Stomach (tissue), 9 donors: ENCODE measurements around the gene ROBO2. TPM values are rescaled to one million over a fixed set of nuclear protein-coding genes. Genes with fewer than 3 reads are reported as not detected.

Experiments used
- DNase-seq, 2 donors: peaks; one replicate each; pipeline versions ENCODE4 v3.0.0 to v3.0.0-alpha.2; 2013 to 2019
- H3K27ac ChIP-seq, 5 donors: fragments of 200-600 bp in 4 of 5; sonication (generic) in 4 of 5; one replicate each; pipeline ENCODE4 v1.5.1; 2013 to 2019; ENCODE audit warnings: mild to moderate bottlenecking in 1 of 5, moderate library complexity in 1 of 5
- H3K27me3 ChIP-seq, 3 donors: fragments of 200-600 bp; sonication (generic); one replicate each; pipeline ENCODE4 v1.5.1; 2017 to 2019; ENCODE audit warnings: mixed run types in 1 of 3
- H3K36me3 ChIP-seq, 4 donors: fragments of 200-600 bp; sonication (generic); 1 replicate in 3 of 4; 2 replicates in 1 of 4; pipeline ENCODE4 v1.5.1; 2016 to 2019
- H3K4me1 ChIP-seq, 4 donors: fragments of 200-600 bp; sonication (generic); one replicate each; pipeline ENCODE4 v1.5.1; 2016 to 2019
- H3K4me3 ChIP-seq, 4 donors: fragments of 200-600 bp; sonication (generic) in 3 of 4; one replicate each; pipeline ENCODE4 v1.5.1; 2016 to 2019; ENCODE audit warnings: mild to moderate bottlenecking in 1 of 4
- H3K9me3 ChIP-seq, 4 donors: fragments of 200-600 bp; sonication (generic); one replicate each; pipeline ENCODE4 v1.5.1; 2016 to 2019
- CTCF ChIP-seq, 7 experiments: fragments of 450-650 bp in 4 of 7; fragments of 200-600 bp in 3 of 7; sonication (generic) in 3 of 7; IDR thresholded peaks; one replicate each; pipeline ENCODE4 v1.5.1; 2016 to 2019; ENCODE audit warnings: antibody characterized with exemption in 7 of 7, control low read depth in 2 of 7, mild to moderate bottlenecking in 1 of 7
- EP300 ChIP-seq: sonication (generic); formaldehyde crosslinking; IDR thresholded peaks from one replicate; pipeline ENCODE4 v1.6.1; 2017; ENCODE audit warnings: antibody characterized with exemption
- POLR2A ChIP-seq, 4 donors: fragments of 450-650 bp; IDR thresholded peaks; one replicate each; pipeline ENCODE4 v1.6.1; 2016; ENCODE audit warnings: antibody characterized with exemption in 4 of 4, control low read depth in 2 of 4, mild to moderate bottlenecking in 1 of 4, moderate library complexity in 1 of 4
- POLR2AphosphoS5 ChIP-seq, 3 donors: sonication (generic); formaldehyde crosslinking; IDR thresholded peaks; one replicate each; pipeline ENCODE4 v1.6.1; 2016; ENCODE audit warnings: antibody characterized with exemption in 3 of 3
- WGBS, 5 donors: extraction: QIAGEN DNeasy Blood & Tissue Kit in 3 of 5; methylation state at CpG; one replicate each; pipeline versions ENCODE4 v1.1.5 to v1.1.7; 2013 to 2018; 5-methylcytosine and 5-hydroxymethylcytosine counted together
- intact Hi-C: fragments of 100-400 bp; cut with DNase I; formaldehyde crosslinking; loops from one replicate; pipeline ENCODE4 v1.15.1; 2023; ENCODE audit warnings: low total_unique reads
- polyA plus RNA-seq, 3 donors: library from polyadenylated mRNA; stranded (reverse); fragments of 200-250 nt; gene quantifications; one replicate each; pipeline ENCODE4 v1.2.3, GENCODE V29; 2013
- total RNA-seq, 5 donors: library from RNA; depleted of rRNA; stranded (reverse); fragments of >200 nt; gene quantifications; one replicate each; pipeline versions ENCODE4 v1.1.0 to v1.2.3, GENCODE V29; 2014 to 2016
- donor health status: healthy with polysubstance abuse.
- donor health status: Bipolar disorder and iron deficiency.
- donor health status: healthy.

ROBO2 gene
- total and polyA plus RNA-seq, 8 donors: 0.25 to 11.4 (median 0.45) TPM; not detected in 2

- Histone ChIP-seq H3K4me3 (no peak overlapping the region), H3K27ac (no peak overlapping the region), H3K27me3 (no peaks in the 10 kb centered on the region), H3K36me3 (no peaks in the 10 kb centered on the region), H3K9me3 (peaks cover 0 to 31% (median 15%) of the 10 kb centered on the region in 4 donors), H3K4me1 (no peaks in the 10 kb centered on the region)
- no peak for TF ChIP-seq POLR2A (IDR thresholded peaks at IDR 0.05)
- no peak for TF ChIP-seq POLR2AphosphoS5 (IDR thresholded peaks at IDR 0.05)
- no peak for TF ChIP-seq CTCF (IDR thresholded peaks at IDR 0.05)
- TF ChIP-seq EP300: no peak
- 75 to 90% (median 80%) methylated on average over 2 of the region's 2 CpGs for WGBS, 5 donors
- no peak for DNase-seq
- intact Hi-C loops: no loop called here
Measured at GRCh38 chr3:77682162-77682561, 642.3 kb downstream of the ROBO2 start.

GRCh38 chr3:77684115-77684514 is 644.2 kb downstream of the ROBO2 start:
- Histone ChIP-seq H3K27ac (no peak overlapping the region), H3K36me3 (no peaks in the 10 kb centered on the region), H3K4me3 (no peak overlapping the region), H3K27me3 (no peaks in the 10 kb centered on the region), H3K9me3 (peaks cover 0 to 31% (median 15%) of the 10 kb centered on the region in 4 donors), H3K4me1 (no peaks in the 10 kb centered on the region)
- intact Hi-C loops: no loop called here
- TF ChIP-seq POLR2A (IDR thresholded peaks at IDR 0.05) (no peak), CTCF (IDR thresholded peaks at IDR 0.05) (no peak), EP300 (no peak), POLR2AphosphoS5 (IDR thresholded peaks at IDR 0.05) (no peak)
- no peak for DNase-seq

GRCh38 chr3:77685713-77686112 is 645.8 kb downstream of the ROBO2 start:
- Histone ChIP-seq H3K27me3 (no peaks in the 10 kb centered on the region), H3K27ac (no peak overlapping the region), H3K36me3 (no peaks in the 10 kb centered on the region), H3K9me3 (peaks cover 0 to 29% (median 15%) of the 10 kb centered on the region in 4 donors), H3K4me1 (no peaks in the 10 kb centered on the region), H3K4me3 (no peak overlapping the region)
- no peak for DNase-seq
- 76 to 89% (median 83%) methylated on average over 3 of the region's 3 CpGs for WGBS, 5 donors
- no peak for TF ChIP-seq CTCF (IDR thresholded peaks at IDR 0.05)
- no peak for TF ChIP-seq POLR2AphosphoS5 (IDR thresholded peaks at IDR 0.05)
- TF ChIP-seq POLR2A (IDR thresholded peaks at IDR 0.05): no peak
- TF ChIP-seq EP300: no peak
- intact Hi-C loops: no loop called here

GRCh38 chr3:77686560-77686959 is 646.7 kb downstream of the ROBO2 start:
- Histone ChIP-seq H3K27me3 (no peaks in the 10 kb centered on the region), H3K36me3 (no peaks in the 10 kb centered on the region), H3K9me3 (peaks cover 0 to 20% (median 11%) of the 10 kb centered on the region in 4 donors), H3K4me1 (no peaks in the 10 kb centered on the region), H3K27ac (no peak overlapping the region), H3K4me3 (no peak overlapping the region)
- 8 to 27% (median 13%) methylated on average over 2 of the region's 2 CpGs for WGBS, 5 donors
- no peak for DNase-seq
- intact Hi-C loops: no loop called here
- TF ChIP-seq POLR2AphosphoS5 (IDR thresholded peaks at IDR 0.05) (no peak), CTCF (IDR thresholded peaks at IDR 0.05) (no peak), EP300 (no peak), POLR2A (IDR thresholded peaks at IDR 0.05) (no peak)
